Uterus (tissue), 4 donors: ENCODE measurements around the gene UPK1A. TPM values are rescaled to one million over a fixed set of nuclear protein-coding genes. Genes with fewer than 3 reads are reported as not detected.

ENCODE experiments used
- DNase-seq, 2 donors: peaks; one replicate each; pipeline ENCODE4 v3.0.0-alpha.2; 2019 to 2020
- H3K27ac ChIP-seq, 2 donors: fragments of 200-600 bp; sonication (generic); 1 replicate in 1 of 2; 2 replicates in 1 of 2; pipeline ENCODE4 v1.5.1; 2016 to 2018
- H3K27me3 ChIP-seq, 2 donors: fragments of 200-600 bp; sonication (generic); one replicate each; pipeline ENCODE4 v1.5.1; 2018 to 2019; ENCODE audit warnings: control low read depth in 1 of 2
- H3K36me3 ChIP-seq, 2 donors: fragments of 200-600 bp; sonication (generic); one replicate each; pipeline ENCODE4 v1.5.1; 2019; ENCODE audit warnings: control low read depth in 1 of 2
- H3K4me1 ChIP-seq, 2 donors: fragments of 200-600 bp; sonication (generic); one replicate each; pipeline ENCODE4 v1.5.1; 2018 to 2019; ENCODE audit warnings: control low read depth in 1 of 2
- H3K4me3 ChIP-seq, 2 donors: fragments of 200-600 bp; sonication (generic); 1 replicate in 1 of 2; 2 replicates in 1 of 2; pipeline ENCODE4 v1.5.1; 2018 to 2019; ENCODE audit warnings: mild to moderate bottlenecking in 1 of 2
- H3K9me3 ChIP-seq, 2 donors: fragments of 200-600 bp; sonication (generic); one replicate each; pipeline ENCODE4 v1.5.1; 2019; ENCODE audit warnings: control low read depth in 1 of 2
- POLR2A ChIP-seq, 2 donors: fragments of 450-650 bp; IDR thresholded peaks; one replicate each; pipeline ENCODE4 v1.6.1; 2016; ENCODE audit warnings: antibody characterized with exemption in 2 of 2, mild to moderate bottlenecking in 1 of 2, moderate library complexity in 1 of 2
- intact Hi-C: fragments of 100-400 bp; cut with DNase I; formaldehyde crosslinking; loops from one replicate; pipeline ENCODE4 v1.15.1; 2023; ENCODE audit warnings: low total_unique reads
- total RNA-seq, 4 donors: library from RNA; depleted of rRNA in 3 of 4; stranded (reverse); fragments of >200 nt in 3 of 4; gene quantifications; one replicate each; pipeline versions ENCODE4 v1.1.0 to v1.2.4, GENCODE V29; 2014 to 2023
- TF ChIP-seq, protein P1 (sequence below), 4 experiments: fragments of 200-600 bp in 2 of 4; fragments of 450-650 bp in 2 of 4; sonication (generic) in 2 of 4; IDR thresholded peaks; one replicate each; pipeline ENCODE4 v1.5.1; 2016 to 2019; ENCODE audit warnings: antibody characterized with exemption in 4 of 4, mild to moderate bottlenecking in 2 of 4, moderate library complexity in 1 of 4
- donor health status: DM: yes; HTN: yes; CAD: no.

Gene UPK1A
- total RNA-seq, 4 donors from 2014 or later = 0.91 TPM; not detected in 3

DNA sequence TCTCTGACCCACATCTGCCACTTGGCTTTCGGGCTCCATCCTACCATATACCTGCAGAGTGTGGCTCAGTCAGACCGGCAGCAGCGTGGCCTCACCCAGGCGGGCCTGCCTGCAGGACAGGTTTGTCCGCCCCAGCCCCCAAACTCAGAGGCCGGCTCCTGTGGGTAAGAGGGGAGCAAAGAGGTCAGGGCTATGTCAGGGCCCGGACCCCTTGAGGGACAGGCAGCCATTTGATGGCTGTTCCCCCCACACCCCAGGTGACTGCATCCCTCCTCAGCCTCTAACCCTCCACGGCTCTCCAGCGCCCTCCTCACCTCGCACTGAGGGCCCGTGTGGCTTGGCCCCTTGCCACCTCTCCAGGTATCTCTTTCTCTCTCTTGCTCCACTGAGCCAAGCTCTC, 25.7 kb downstream of the UPK1A start:
- H3K4me1 ChIP-seq = no peaks in the 10 kb centered on the region
- no peaks in the 10 kb centered on the region for H3K36me3 ChIP-seq
- DNase-seq = no peak
- H3K27me3 ChIP-seq = no peaks in the 10 kb centered on the region
- TF ChIP-seq POLR2A (IDR thresholded peaks at IDR 0.05) = no peak
- TF ChIP-seq, protein P1, sequence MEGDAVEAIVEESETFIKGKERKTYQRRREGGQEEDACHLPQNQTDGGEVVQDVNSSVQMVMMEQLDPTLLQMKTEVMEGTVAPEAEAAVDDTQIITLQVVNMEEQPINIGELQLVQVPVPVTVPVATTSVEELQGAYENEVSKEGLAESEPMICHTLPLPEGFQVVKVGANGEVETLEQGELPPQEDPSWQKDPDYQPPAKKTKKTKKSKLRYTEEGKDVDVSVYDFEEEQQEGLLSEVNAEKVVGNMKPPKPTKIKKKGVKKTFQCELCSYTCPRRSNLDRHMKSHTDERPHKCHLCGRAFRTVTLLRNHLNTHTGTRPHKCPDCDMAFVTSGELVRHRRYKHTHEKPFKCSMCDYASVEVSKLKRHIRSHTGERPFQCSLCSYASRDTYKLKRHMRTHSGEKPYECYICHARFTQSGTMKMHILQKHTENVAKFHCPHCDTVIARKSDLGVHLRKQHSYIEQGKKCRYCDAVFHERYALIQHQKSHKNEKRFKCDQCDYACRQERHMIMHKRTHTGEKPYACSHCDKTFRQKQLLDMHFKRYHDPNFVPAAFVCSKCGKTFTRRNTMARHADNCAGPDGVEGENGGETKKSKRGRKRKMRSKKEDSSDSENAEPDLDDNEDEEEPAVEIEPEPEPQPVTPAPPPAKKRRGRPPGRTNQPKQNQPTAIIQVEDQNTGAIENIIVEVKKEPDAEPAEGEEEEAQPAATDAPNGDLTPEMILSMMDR (IDR thresholded peaks at IDR 0.05) = no peak
- intact Hi-C loops = no loop called here
- H3K27ac ChIP-seq = no peak overlapping the region
- H3K9me3 ChIP-seq = no peaks in the 10 kb centered on the region
- H3K4me3 ChIP-seq = no peak overlapping the region

DNA sequence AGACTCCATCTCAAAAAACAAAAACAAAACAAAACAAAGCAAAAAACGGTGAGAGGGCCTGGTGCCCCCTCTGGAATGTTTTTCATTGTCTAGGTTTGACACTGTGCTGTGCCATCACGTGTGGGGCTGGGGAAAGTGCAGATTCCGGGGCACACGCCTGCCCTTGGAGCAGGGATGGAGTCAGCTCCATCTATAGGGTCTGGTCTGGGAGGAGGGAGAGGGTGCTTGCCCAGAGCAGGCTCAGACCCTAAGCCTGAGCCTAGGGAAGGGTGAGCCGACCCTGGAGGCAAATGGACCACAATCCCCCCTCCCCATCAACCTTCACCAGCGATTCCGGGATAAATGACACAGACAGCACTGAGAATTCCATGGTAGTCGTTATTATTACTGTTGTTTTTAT, 27.1 kb downstream of the UPK1A start:
- no peak overlapping the region for H3K27ac ChIP-seq
- no peak for DNase-seq
- H3K9me3 ChIP-seq = no peaks in the 10 kb centered on the region
- no peaks in the 10 kb centered on the region for H3K27me3 ChIP-seq
- H3K4me1 ChIP-seq = no peaks in the 10 kb centered on the region
- H3K4me3 ChIP-seq = no peak overlapping the region
- TF ChIP-seq, protein P1 (IDR thresholded peaks at IDR 0.05) = no peak
- intact Hi-C loops = no loop called here
- H3K36me3 ChIP-seq = no peaks in the 10 kb centered on the region

DNA sequence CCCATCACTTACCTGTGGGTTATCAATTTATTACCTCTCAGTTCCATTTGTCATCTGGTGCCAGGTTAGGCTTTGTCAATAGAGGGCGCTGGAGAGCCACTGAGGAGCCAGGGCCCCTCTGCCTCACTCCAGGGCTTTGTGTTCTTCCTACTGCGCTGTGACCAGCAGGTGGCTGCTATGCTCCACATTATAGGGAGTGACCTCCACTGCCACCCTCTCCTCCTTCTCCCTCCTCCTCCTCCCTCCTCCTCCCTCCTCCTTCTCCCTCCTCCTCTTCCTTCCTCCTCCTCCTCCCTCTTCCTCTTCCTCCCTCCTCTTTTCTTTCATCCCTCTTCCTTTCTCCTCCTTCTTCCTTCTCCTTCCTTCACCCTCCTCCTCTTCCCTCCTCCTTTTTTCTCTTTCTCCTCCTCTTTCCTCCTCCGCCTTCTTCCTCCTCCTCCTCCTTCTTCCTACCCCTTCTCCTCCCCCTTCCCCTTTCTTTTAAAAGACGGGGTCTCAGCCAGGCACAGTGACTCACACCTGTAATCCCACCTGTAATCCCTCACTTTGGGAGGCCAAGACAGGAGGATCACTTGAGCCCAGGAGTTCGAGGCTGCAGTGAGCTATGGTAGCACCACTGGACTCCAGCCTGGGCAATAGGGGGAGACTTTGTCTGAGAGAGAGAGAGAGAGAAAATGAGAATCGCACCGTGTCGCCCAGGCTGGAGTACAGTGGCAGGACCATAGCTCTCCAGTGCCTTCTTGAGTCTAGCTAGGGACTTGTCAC, 27.7 kb downstream of the UPK1A start:
- no peak overlapping the region for H3K27ac ChIP-seq
- no peak overlapping the region for H3K4me3 ChIP-seq
- intact Hi-C loops = no loop called here
- peak; percentile 80 to 86 for DNase-seq
- H3K36me3 ChIP-seq = no peaks in the 10 kb centered on the region
- H3K27me3 ChIP-seq = no peaks in the 10 kb centered on the region
- no peaks in the 10 kb centered on the region for H3K9me3 ChIP-seq
- no peaks in the 10 kb centered on the region for H3K4me1 ChIP-seq
- TF ChIP-seq POLR2A (IDR thresholded peaks at IDR 0.05) = no peak
- TF ChIP-seq, protein P1 (IDR thresholded peaks at IDR 0.05) = peak; percentile 96 to 98 (median 97)

DNA sequence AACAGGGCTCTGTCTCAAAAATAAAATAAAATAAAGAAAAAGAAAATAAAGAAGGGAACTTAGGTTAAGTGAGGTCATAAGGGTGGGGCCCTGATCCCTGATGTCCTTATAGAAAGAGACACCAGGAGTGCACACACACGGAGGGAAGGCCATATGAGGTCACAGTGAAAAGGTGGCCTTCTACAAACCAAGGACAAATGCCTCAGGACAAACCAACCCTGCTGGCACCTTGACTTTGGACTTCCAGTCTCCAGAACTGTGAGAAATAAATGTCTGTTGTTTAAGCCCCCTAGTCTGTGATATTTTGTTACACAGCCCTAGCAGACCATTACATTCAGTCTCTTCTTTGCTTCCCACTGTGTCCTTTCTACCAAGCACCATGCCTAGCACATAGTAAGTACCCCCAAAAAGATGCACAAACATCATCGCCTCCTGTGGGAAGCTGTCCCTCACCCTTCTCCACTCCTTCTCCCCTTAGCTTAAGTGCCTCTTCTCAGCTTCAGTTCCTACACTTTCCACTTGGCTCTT, 29.6 kb downstream of the UPK1A start:
- TF ChIP-seq, protein P1 (IDR thresholded peaks at IDR 0.05) = no peak
- TF ChIP-seq POLR2A (IDR thresholded peaks at IDR 0.05) = no peak
- no peak overlapping the region for H3K27ac ChIP-seq
- no peak overlapping the region for H3K4me3 ChIP-seq
- H3K36me3 ChIP-seq = no peaks in the 10 kb centered on the region
- no peaks in the 10 kb centered on the region for H3K9me3 ChIP-seq
- no peaks in the 10 kb centered on the region for H3K27me3 ChIP-seq
- no peaks in the 10 kb centered on the region for H3K4me1 ChIP-seq
- intact Hi-C loops = no loop called here
- DNase-seq = no peak

DNA sequence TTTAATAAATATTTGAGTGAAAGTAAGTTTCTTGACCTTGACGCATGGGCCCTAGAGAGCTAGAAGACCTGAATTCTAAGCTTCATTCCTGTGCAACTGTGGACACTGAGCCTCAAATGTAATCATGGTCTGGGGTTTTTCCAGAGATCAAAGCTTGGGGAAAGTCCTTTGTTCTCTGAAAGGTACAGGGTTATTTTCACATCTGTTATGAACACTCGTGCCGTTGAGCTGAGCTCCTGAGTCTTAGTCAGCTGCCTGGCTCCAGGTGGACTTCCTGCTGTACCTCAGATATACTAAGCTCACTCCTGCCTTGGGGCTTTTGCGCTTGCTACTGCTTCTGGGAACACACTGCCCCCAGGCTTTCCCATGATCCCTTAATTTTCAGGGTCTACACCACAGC, 30.5 kb downstream of the UPK1A start:
- Histone ChIP-seq H3K27ac (no peak overlapping the region), H3K4me1 (no peaks in the 10 kb centered on the region), H3K36me3 (no peaks in the 10 kb centered on the region), H3K9me3 (no peaks in the 10 kb centered on the region), H3K27me3 (no peaks in the 10 kb centered on the region), H3K4me3 (no peak overlapping the region)
- intact Hi-C loops = no loop called here
- no peak for DNase-seq
- TF ChIP-seq POLR2A (IDR thresholded peaks at IDR 0.05) = no peak
- TF ChIP-seq, protein P1 (IDR thresholded peaks at IDR 0.05) = no peak
